ENCODE data around the gene APLNR.
"Not testable (repeated sequence)": the region's sequence is repeated elsewhere in the genome, so short reads cannot be mapped to it uniquely, and the experiment has no call there.

The APLNR gene

GRCh38 chr11:57237204-57237681 lies at the start of gene APLNR:
APLNR (minus strand) TSS chr11:57237250; CDS start chr11:57237004, 246 bp downstream.
- no peak for DNase-seq (ENCODE audit: extremely low read depth in 1 of 2, low read depth in 1 of 2)

GRCh38 chr11:57283231-57283990 lies 46.4 kb upstream of the APLNR start:
- DNase-seq (ENCODE audit: extremely low read depth in 1 of 2, low read depth in 1 of 2): no peak

GRCh38 chr11:57281546-57281945 lies 44.5 kb upstream of the APLNR start:
- DNase-seq (ENCODE audit: extremely low read depth in 1 of 2, low read depth in 1 of 2): not testable (repeated sequence)

- DNase-seq (ENCODE audit: extremely low read depth in 1 of 2, low read depth in 1 of 2): no peak
These were observed 42.1 kb upstream of the APLNR start for GRCh38 chr11:57279116-57279515.

- DNase-seq (ENCODE audit: extremely low read depth in 1 of 2, low read depth in 1 of 2): no peak
These were observed 41.7 kb upstream of the APLNR start for GRCh38 chr11:57278721-57279095.

- peak in 1 of 2 donors; percentile 7 for DNase-seq (ENCODE audit: extremely low read depth in 1 of 2, low read depth in 1 of 2)
These were observed 41.0 kb upstream of the APLNR start for GRCh38 chr11:57277845-57278720.

GRCh38 chr11:57276971-57277675 lies 40.1 kb upstream of the APLNR start:
- DNase-seq (ENCODE audit: extremely low read depth in 1 of 2, low read depth in 1 of 2): no peak

GRCh38 chr11:57276169-57276970 lies 39.3 kb upstream of the APLNR start:
- DNase-seq (ENCODE audit: extremely low read depth in 1 of 2, low read depth in 1 of 2): no peak

- DNase-seq (ENCODE audit: extremely low read depth in 1 of 2, low read depth in 1 of 2): no peak
These were observed 38.5 kb upstream of the APLNR start for GRCh38 chr11:57275582-57275981.

GRCh38 chr11:57274904-57275498 lies 38.0 kb upstream of the APLNR start:
- no peak for DNase-seq (ENCODE audit: extremely low read depth in 1 of 2, low read depth in 1 of 2)

- DNase-seq (ENCODE audit: extremely low read depth in 1 of 2, low read depth in 1 of 2): no peak
These were observed 36.5 kb upstream of the APLNR start for GRCh38 chr11:57273448-57274058.

- no peak for DNase-seq (ENCODE audit: extremely low read depth in 1 of 2, low read depth in 1 of 2)
These were observed 32.5 kb upstream of the APLNR start for GRCh38 chr11:57269571-57270021.

GRCh38 chr11:57266157-57266556 lies 29.1 kb upstream of the APLNR start:
- DNase-seq (ENCODE audit: extremely low read depth in 1 of 2, low read depth in 1 of 2): no peak

- DNase-seq (ENCODE audit: extremely low read depth in 1 of 2, low read depth in 1 of 2): no peak
These were observed 26.3 kb upstream of the APLNR start for GRCh38 chr11:57263351-57263750.

GRCh38 chr11:57262157-57262556 lies 25.1 kb upstream of the APLNR start:
- no peak for DNase-seq (ENCODE audit: extremely low read depth in 1 of 2, low read depth in 1 of 2)

- DNase-seq (ENCODE audit: extremely low read depth in 1 of 2, low read depth in 1 of 2): no peak
These were observed 24.1 kb upstream of the APLNR start for GRCh38 chr11:57260937-57261783.

GRCh38 chr11:57256119-57256518 lies 19.1 kb upstream of the APLNR start:
- DNase-seq (ENCODE audit: extremely low read depth in 1 of 2, low read depth in 1 of 2): no peak

GRCh38 chr11:57255618-57256017 lies 18.6 kb upstream of the APLNR start:
- no peak for DNase-seq (ENCODE audit: extremely low read depth in 1 of 2, low read depth in 1 of 2)

- no peak for DNase-seq (ENCODE audit: extremely low read depth in 1 of 2, low read depth in 1 of 2)
These were observed 17.6 kb upstream of the APLNR start for GRCh38 chr11:57254631-57255030.
